ENCODE measurements around the gene RETREG2. TPM values are rescaled to one million over a fixed set of nuclear protein-coding genes. Genes with fewer than 3 reads are reported as not detected.
A peak's percentile ranks its signal among the peaks of the same experiment; 100 is the strongest.

Gene RETREG2
- total RNA-seq, 4 donors from 2014 or later: 18.2 to 216 (median 74.9) TPM

DNA sequence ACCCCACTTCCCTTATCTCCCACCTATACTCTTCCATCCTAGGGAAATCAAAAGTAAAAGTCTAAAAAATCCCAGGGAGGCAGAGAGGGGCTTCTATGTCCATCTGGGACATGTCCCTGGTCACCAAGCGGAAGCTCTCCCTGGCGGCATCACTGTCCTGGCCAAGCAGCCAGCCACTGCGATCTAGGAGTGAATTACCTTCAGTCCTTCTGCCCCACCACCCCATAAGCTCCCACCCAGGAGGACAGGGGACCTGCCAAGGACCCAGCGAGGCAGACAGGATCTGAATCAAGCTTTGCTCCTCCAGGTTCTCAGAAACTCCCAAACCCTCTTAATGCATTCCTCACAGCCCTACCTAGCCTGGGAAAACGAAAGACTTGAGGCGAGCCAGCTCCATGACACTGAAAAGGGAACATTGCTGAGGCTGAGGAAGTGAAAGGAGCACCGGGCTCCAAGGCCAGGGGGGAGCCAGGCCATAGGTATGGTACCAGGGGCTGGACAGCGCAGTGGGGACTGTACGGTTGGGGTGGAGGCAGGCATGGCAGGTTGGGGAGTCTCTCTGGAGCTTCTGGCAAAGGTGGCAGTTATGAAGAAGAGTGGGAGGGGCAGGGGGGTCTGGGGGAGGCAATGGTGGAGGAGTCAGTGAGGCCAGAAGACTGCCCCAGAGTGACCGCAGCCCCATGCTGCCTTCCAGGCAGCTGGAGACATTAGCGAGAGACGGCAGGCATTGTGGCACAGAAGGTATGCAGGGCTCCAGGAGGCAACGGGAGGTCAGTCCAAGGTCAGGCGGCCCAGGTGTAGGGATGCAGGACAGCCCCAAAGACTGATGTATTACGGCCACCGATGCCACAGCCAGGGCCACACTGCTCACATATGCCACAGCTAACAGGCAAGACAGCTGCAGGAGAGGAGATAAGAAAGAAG lies 5.6 kb upstream of the RETREG2 start:
- Histone ChIP-seq H3K4me1 (no peaks in the 10 kb centered on the region), H3K36me3 (no peaks in the 10 kb centered on the region), H3K9me3 (no peaks in the 10 kb centered on the region), H3K27me3 (no peaks in the 10 kb centered on the region), H3K4me3 (no peak overlapping the region), H3K27ac (peak overlapping the region in 1 of 2 donors; percentile 72)
- intact Hi-C loops (cut with DNase I; ENCODE audit: low total_unique reads): no loop called here
- TF ChIP-seq, protein P1, sequence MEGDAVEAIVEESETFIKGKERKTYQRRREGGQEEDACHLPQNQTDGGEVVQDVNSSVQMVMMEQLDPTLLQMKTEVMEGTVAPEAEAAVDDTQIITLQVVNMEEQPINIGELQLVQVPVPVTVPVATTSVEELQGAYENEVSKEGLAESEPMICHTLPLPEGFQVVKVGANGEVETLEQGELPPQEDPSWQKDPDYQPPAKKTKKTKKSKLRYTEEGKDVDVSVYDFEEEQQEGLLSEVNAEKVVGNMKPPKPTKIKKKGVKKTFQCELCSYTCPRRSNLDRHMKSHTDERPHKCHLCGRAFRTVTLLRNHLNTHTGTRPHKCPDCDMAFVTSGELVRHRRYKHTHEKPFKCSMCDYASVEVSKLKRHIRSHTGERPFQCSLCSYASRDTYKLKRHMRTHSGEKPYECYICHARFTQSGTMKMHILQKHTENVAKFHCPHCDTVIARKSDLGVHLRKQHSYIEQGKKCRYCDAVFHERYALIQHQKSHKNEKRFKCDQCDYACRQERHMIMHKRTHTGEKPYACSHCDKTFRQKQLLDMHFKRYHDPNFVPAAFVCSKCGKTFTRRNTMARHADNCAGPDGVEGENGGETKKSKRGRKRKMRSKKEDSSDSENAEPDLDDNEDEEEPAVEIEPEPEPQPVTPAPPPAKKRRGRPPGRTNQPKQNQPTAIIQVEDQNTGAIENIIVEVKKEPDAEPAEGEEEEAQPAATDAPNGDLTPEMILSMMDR (IDR thresholded peaks at IDR 0.05): no peak
- no peak for TF ChIP-seq POLR2A (IDR thresholded peaks at IDR 0.05)
- no peak for DNase-seq

DNA sequence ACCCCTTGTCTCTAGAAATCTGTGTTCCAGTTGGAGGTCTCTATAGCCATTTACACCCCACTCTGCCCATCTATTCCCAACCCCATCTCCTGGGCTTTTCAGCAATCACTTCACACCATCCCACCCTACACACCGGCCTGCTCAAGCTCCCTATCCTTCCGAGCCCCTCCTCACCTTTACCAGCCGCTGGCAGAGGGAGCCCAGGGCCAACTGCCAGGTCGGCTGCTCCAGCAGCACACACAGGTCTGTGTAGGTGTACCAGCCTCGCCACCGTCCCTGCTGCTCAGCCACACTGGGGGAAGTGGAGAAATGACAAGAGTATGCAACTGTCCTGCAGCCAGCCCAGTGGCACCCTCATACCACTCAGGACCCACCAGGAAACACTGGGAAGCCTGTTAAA lies 4.9 kb upstream of the RETREG2 start:
- no peak for DNase-seq
- intact Hi-C loops (cut with DNase I; ENCODE audit: low total_unique reads): no loop called here
- H3K4me1 ChIP-seq: no peaks in the 10 kb centered on the region
- no peaks in the 10 kb centered on the region for H3K27me3 ChIP-seq
- no peaks in the 10 kb centered on the region for H3K36me3 ChIP-seq
- no peak for TF ChIP-seq POLR2A (IDR thresholded peaks at IDR 0.05)
- TF ChIP-seq, protein P1 (IDR thresholded peaks at IDR 0.05): no peak
- no peak overlapping the region for H3K27ac ChIP-seq
- no peaks in the 10 kb centered on the region for H3K9me3 ChIP-seq
- H3K4me3 ChIP-seq: no peak overlapping the region

DNA sequence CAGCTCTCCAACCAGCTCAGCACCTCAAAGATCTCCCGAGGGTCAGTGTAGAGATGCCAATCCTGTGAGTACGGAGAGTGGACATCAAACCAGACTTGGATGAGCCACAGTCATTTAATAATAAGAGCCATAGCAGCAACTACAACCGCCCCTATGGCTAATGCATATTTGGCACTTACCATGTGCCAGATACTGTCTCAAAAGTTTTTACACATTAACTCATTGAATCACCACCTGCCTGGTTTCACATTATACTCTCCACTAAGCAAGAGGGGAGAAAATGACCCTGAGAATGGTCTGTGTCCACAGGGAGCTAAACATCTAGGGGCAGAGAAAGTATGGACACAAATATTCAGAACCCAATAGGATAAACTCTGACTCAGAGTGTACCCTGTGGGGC lies 3.9 kb upstream of the RETREG2 start:
- no peak overlapping the region for H3K4me3 ChIP-seq
- H3K9me3 ChIP-seq: no peaks in the 10 kb centered on the region
- no peaks in the 10 kb centered on the region for H3K36me3 ChIP-seq
- no peak for DNase-seq
- no peak for TF ChIP-seq POLR2A (IDR thresholded peaks at IDR 0.05)
- TF ChIP-seq, protein P1 (IDR thresholded peaks at IDR 0.05): no peak
- intact Hi-C loops (cut with DNase I; ENCODE audit: low total_unique reads): no loop called here
- peaks cover 0 to 5% of the 10 kb centered on the region in 2 donors for H3K4me1 ChIP-seq
- no peaks in the 10 kb centered on the region for H3K27me3 ChIP-seq
- no peak overlapping the region for H3K27ac ChIP-seq

DNA sequence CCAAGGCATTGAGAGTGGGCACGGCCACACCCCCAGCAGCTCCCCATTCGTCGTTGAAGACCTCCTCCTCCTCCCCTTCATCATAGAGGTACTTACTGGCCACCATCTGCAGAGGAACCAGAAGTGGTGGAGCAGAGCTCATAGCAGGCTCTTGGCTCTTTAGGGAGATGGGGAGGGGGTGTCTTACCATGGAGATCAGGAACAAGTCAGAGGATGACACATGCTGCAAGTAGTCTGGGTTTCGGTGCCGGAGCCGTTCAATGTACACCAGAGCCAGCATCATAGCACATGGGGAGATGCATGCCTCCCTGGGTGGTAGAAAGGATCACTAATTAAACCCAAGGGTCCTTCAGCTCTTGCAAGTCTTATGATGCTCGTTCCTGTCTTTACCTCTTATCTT lies 3.3 kb upstream of the RETREG2 start:
- Histone ChIP-seq H3K4me3 (no peak overlapping the region), H3K27ac (no peak overlapping the region), H3K9me3 (no peaks in the 10 kb centered on the region), H3K36me3 (no peaks in the 10 kb centered on the region), H3K27me3 (no peaks in the 10 kb centered on the region), H3K4me1 (peaks cover 0 to 7% of the 10 kb centered on the region in 2 donors)
- TF ChIP-seq, protein P1 (IDR thresholded peaks at IDR 0.05): no peak
- no peak for TF ChIP-seq POLR2A (IDR thresholded peaks at IDR 0.05)
- no peak for DNase-seq
- intact Hi-C loops (cut with DNase I; ENCODE audit: low total_unique reads): no loop called here

DNA sequence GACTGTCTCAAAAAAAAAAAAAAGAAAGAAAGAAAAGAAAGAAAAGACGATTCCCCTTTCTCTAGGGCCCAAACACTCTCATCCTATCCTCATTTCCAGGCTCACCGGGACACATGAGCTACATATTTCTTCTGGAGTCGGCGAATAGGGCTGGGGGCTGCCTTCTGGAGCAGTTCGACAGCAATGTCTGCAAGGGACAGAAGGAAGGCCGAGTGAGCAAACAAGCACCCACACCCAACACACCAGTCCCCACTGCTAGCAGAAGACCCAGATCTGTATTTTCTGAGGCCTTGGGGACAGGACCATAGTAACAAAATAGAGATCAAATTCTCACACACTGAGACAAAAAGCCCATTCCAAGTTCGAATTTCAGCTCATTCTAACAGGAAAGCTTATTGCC lies 2.6 kb upstream of the RETREG2 start:
- no peak for DNase-seq
- Histone ChIP-seq H3K9me3 (no peaks in the 10 kb centered on the region), H3K4me3 (peak overlapping the region in 1 of 2 donors; percentile 82), H3K27ac (peak overlapping the region; percentile 97 to 98), H3K36me3 (no peaks in the 10 kb centered on the region), H3K4me1 (peaks cover 0 to 7% of the 10 kb centered on the region in 2 donors), H3K27me3 (no peaks in the 10 kb centered on the region)
- TF ChIP-seq, protein P1 (IDR thresholded peaks at IDR 0.05): no peak
- TF ChIP-seq POLR2A (IDR thresholded peaks at IDR 0.05): no peak
- intact Hi-C loops (cut with DNase I; ENCODE audit: low total_unique reads): no loop called here

Data from uterus (tissue), 4 donors.